HG02938 (cell line): ENCODE results near the gene TF.
"Not testable (repeated sequence)": the region's sequence is repeated elsewhere in the genome, so short reads cannot be mapped to it uniquely, and the experiment has no call there.

Experiments
- ATAC-seq: cut with Tn5 transposase; IDR thresholded peaks from one replicate; pipeline ENCODE4 v1.9.1; 2021; ENCODE audit warnings: mild to moderate bottlenecking, moderate library complexity; ENCODE audit not compliant: unreplicated experiment

TF gene

DNA sequence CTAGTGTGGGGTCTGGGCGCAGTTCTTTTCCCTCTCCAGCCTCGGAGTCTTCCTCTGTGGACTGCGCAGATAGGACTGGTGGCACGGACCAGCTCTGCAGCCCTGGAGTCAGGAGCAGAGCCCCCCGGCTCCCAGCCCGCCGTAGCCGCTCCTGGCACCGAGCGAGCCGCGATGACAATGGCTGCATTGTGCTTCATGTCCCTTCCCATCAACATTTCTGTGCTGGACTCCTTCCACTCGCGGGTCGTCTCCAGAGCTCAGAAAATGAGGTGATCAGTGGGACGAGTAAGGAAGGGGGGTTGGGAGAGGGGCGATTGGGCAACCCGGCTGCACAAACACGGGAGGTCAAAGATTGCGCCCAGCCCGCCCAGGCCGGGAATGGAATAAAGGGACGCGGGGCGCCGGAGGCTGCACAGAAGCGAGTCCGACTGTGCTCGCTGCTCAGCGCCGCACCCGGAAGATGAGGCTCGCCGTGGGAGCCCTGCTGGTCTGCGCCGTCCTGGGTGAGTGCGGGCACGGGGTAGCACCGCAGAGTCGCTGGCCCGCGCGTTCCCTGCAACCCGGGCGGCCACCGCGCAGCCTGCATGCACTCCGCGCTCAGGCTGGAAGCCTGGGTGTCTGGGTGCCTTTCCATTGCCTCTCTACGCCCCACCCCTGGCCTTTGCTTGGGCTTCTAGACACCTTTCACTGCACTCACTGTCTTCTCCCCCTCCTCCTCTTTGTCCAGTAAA lies at the start of gene TF:
TF (plus strand) TSS at position 413 of the 731 bp plus-strand sequence; CDS start at position 461, 48 bp downstream.
- ATAC-seq, result no peak

GRCh38 chr3:133697960-133698359 lies 48.2 kb upstream of the TF start:
- ATAC-seq, result no peak

DNA sequence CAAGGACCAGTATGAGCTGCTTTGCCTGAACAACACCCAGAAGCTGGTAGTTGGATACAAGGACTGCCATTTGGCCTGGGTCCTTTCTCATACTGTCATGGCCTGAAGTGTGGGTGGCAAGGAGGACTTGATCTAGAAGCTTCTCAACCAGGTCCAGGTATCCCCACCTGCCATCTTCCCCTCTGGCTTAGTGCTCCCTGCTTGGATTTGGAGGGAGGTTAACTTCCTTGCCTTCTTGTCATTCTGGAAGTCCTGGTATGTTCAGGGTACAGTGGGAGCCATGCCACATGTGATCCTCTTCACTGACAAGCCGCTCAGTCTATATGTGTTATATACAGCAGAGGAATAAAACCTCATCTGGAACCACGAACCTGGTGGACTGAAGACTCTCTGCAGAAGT lies 46.7 kb upstream of the TF start:
- no peak for ATAC-seq

GRCh38 chr3:133699903-133700302 lies 46.3 kb upstream of the TF start:
- ATAC-seq, result no peak

DNA sequence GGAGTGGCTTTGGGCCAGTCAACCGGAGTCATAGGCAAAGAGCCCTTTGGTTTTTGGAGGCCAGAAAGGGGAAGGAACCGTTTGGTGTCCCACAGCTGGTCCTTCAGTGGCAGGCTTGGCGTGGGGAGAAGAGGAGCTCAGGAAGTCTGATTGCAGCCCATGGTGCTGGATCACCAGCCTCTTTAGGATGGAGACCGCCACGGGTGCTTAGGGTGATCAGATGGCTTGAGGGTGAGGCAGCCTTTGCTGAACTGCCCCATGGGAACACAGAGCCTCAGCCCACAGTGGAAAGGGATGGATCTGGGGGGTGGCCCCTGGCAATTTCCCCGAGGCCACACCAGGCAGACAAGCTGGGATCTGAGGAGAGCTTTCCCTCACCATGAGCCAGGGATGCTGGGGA lies 45.8 kb upstream of the TF start:
- no peak for ATAC-seq

DNA sequence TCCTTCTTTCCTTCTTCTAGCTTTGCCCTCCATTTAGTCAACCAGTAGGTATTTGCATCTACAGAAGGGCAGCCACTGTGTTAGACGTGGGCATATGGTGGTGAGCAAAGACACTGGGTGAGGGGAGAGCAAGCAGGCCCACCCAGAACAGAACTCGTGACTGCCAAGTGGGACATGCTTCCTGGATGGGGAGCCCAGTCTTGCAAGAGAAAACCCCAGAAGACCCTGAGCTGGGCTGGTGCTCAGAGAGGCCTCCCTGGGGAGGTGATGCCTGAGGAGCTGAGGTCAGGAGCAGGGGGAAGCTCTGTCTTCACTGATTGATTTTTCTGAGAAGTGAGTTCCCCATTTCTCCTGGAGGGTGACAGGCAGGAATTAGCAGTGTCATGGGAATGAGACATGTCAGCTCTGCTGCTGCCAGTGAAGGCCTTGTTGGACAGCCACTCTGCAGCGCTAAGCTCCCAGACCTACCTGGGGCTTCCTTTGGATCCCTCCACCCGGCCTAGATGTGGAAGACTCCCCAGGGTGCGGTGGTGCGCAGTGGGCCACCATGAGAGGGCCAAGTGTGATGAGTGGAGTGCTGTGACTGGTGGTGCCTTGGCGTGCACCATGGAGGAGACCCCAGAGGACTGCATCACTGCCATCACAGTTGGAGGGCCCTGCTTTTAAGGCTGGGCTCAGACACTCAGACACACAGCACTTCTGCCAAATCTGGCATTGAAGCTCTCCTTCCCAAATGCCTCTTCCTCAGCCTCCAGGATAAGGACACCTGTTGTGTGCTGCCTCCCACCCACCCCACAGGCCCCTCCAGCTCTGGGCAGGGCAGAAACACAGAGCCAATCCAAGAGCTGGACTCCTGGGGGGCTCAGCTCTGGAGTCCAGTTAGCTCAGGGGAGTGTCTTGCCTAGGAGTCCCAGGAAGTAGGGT lies 44.5 kb upstream of the TF start:
- no peak for ATAC-seq

DNA sequence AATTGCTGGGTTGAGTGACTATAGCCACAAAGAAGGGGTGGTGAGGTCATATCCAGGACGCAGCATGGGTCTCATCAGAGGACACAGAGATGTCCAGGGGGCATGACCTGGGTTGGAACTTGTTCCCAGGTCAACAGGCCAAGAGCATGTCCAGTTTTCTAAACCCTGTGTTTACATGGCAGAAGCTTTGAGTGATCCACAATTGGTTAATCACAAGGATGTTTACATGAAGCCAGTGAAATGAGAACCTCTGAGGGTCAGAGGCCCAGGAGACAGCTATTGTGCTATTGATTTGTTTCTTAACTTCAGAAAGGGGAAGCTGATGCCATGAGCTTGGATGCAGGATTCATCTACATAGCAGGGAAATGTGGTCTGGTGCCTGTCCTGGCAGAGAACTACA lies 42.3 kb upstream of the TF start:
- no peak for ATAC-seq

DNA sequence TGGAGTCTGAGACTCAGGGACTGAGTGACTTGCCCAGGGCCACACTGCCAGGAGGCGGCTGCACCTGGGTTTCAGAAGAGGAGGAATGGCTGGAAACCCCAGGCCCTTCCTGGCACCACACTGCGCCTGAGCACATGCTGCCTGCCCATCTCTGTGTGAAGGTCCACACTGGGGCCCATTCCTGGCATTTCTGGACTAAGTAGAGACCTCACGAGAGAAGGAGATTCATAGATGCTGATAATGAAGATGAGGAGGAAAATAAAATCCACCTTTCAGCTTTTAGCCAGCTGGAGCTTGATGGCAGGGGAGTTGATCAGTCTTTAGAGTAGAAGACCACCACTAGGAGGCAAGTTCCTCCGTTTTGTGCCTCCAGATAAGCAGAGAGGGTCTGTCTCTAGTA lies 40.2 kb upstream of the TF start:
- ATAC-seq, result no peak

DNA sequence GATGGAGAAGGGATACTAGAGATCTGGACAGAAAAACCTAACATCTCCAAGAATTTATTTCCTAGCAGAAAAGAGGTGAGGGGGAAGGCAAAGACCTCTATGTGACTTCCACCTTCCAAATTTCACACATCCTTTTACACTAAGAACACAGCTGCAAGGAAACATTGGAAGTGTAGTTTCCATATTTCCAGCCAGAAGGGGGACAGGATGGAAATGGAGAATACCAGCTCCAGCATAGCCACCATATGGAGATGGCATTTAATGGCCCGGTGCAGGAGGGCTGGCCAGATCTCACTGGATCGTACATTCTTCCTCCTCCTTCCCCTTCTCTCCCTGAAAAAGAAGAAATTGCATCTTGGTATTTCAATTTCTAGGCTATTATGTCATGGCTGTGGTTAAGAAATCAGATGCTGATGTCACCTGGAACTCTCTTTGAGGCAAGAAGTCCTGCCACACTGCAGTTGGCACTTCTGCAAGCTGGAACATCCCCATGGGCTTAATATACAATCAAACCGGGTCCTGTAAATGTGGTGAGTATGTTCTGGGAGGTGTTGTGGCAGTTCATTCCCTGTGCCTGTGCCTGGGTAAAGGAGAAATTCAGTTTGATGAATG lies 36.9 kb upstream of the TF start:
- no peak for ATAC-seq

DNA sequence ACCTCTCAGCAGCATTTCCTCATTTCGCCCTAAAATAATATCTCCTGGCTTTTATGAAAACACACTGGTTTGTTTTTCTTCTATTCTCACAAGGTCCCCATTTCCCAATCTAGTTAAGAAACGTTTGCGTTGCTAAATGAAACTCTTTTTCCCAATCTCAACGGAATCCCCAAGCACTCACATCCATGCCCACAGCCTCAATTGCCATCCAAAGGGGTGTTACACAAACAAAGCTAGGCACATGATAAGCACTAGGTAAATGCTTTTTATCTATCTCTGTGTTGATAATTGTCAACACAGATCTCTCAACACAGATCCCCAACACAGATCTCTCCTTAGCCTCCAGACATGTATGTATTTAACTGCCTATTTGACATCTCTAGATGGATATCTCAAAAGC lies 35.2 kb upstream of the TF start:
- ATAC-seq, result no peak

GRCh38 chr3:133712017-133712416 lies 34.2 kb upstream of the TF start:
- no peak for ATAC-seq

DNA sequence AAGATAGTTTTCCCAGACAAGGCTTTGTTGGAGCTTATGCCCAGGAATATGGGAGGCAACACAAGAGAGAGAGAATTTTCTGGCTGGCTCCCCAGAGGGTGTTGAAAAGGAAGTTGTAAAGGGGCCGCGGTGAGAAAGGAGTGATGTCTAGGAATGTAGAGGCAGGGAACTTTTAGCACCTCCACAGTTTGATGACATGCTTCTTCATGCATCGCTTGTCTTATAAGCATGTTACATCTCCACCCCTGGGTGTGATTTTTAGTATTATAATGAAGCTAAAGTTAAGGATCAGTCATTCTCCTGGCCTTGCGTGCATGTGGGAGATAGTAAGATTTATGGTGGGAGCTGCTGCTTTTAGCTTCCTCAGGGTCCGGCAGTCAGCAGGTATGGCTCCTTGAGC lies 32.8 kb upstream of the TF start:
- no peak for ATAC-seq

DNA sequence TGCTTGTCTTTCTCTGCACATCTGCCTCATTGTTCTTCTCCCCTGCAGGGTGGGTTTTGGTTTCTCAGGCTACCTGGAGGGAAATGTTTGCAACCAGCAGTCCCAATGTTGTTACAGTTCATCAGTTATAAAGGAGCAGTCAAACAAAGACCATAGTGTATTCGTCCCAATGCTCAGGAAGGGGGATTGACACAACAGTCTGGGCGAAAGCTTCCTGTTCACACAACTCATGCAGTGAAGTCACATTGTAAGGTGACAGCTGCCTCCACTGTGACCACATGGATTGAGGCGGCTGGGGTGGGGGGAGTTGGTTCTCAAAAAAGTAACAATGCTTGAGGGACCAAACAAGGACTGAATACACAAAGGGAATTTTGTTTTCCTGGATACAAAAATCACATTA lies 28.8 kb upstream of the TF start:
- no peak for ATAC-seq

DNA sequence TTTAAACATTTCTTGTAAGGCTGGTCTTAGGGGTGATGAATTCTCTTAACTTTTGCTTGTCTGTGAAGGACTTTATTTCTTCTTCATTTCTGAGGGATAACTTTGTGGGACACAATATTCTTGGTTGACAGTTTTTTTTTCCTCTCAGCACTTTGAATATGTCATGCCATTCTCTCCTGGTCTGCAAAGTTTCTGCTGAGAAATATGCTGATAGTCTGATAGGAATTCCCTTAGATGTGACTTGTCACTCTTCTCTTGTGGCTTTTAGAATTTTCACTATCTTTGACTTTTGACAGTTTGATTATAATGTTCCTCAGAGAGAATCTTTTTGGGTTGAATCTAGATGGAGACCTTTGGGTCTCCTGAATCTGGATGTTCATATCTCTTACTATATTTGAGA lies 23.3 kb upstream of the TF start:
- no peak for ATAC-seq

GRCh38 chr3:133730993-133731392 lies 15.2 kb upstream of the TF start:
- ATAC-seq, result no peak

DNA sequence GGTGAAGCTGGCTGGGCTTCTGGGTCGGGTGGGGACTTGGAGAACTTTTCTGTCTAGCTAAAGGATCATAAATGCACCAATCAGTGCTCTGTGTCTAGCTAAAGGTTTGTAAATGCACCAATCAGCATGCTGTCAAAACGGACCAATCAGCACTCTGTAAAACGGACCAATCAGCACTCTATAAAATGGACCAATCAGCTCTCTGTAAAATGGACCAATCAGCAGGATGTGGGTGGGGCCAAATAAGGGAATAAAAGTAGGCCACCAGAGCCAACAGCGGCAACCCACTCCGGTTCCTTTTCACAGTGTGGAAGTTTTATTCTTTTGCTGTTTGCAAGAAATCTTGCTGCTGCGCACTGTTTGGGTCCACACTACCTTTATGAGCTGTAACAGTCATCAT lies 14.0 kb upstream of the TF start:
- not testable (repeated sequence) for ATAC-seq

GRCh38 chr3:133733226-133733625 lies 13.0 kb upstream of the TF start:
- ATAC-seq, result no peak

- ATAC-seq, result no peak
Observed at GRCh38 chr3:133734305-133734704, 11.9 kb upstream of the TF start.

DNA sequence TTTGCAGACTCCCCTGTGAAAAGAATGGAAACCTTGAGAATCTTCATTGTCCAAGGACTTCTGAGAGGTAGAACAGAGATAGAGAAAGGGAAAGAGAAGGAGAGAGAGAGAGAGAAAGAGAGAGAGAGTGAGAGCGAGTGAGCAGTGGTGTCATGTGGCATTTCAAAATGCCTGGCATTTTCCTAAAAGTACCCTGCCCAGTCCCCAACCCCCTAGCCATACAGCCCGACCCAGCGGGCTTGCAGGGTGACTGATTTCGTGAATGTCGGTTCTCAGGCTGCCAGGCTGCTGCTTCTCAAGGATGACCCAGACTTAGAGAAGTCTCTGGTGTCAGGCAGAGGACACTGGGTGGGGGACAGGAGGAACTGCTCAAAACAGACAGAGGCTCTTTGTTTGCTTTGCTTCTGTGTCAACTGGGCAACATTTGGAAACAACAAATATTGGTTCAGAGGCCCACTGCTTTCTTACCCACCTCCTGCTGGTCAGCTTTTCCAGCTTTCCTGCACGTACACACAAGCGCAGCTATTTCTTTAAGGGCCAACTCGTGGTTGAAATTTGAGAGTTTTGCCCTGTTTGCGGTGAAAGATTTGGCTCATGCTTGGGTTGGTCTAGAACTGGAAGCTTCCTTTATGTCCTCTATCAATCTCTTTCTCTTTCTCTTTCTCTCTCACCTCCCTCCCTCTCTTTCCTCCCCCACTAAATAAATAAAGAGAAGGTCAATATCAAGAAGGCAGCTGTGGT lies 3.7 kb upstream of the TF start:
- ATAC-seq, result no peak

DNA sequence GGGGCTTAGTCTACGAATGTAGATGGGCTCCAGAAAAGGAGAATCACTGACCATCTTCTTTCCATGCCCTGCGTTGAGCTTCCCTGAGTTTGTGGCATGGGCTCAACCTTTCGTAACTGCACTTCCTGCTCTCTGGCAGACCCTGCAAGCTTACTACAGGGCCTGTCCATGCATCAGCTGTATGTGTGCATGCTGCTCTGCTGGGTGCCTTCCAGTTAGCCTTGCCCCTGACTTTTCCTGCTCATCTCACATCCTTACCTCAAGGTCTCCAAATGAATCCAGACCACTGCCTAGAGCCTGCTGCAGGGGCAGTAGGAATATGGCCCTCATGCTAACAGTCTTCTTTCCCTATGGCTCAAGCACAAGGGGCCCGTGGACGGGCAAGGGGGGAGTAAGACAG lies 2.0 kb upstream of the TF start:
- no peak for ATAC-seq

GRCh38 chr3:133745108-133745507 lies 1.1 kb upstream of the TF start:
- ATAC-seq, result no peak
